ENCODE measurements around the gene OR51A2. TPM values are rescaled to one million over a fixed set of nuclear protein-coding genes. Genes with fewer than 3 reads are reported as not detected.
"Not testable (repeated sequence)": the region's sequence is repeated elsewhere in the genome, so short reads cannot be mapped to it uniquely, and the experiment has no call there.

OR51A2 gene, protein sequence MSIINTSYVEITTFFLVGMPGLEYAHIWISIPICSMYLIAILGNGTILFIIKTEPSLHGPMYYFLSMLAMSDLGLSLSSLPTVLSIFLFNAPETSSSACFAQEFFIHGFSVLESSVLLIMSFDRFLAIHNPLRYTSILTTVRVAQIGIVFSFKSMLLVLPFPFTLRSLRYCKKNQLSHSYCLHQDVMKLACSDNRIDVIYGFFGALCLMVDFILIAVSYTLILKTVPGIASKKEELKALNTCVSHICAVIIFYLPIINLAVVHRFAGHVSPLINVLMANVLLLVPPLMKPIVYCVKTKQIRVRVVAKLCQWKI
- polyA plus RNA-seq: not detected

DNA sequence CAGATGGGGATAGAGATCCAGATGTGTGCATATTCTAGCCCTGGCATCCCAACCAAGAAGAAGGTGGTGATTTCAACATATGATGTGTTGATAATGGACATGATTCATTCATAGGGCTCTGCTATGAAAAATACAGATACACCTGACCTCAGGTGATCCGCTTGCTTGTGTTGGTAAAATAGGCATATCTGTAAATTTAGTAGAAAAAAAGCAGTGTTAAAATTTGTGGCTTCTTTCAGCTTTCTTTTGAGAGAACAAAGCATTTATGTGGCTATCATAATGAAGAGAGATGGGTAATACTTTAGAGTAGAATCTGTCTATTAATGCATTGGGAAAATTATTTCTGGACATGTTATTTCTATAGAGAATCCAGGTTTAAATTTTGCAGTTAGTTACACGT lies at the start of gene OR51A2:
OR51A2 (minus strand) TSS at position 101 of the 400 bp plus-strand sequence; CDS start at position 101, 0 bp downstream.
- not testable (repeated sequence) for H3K36me3 ChIP-seq (ENCODE audit: control insufficient read depth in 2 of 2, insufficient read depth in 2 of 2, low read length in 1 of 2)
- 59 to 71% methylated on average over 2 of the region's 2 CpGs for WGBS, 2 donors

DNA sequence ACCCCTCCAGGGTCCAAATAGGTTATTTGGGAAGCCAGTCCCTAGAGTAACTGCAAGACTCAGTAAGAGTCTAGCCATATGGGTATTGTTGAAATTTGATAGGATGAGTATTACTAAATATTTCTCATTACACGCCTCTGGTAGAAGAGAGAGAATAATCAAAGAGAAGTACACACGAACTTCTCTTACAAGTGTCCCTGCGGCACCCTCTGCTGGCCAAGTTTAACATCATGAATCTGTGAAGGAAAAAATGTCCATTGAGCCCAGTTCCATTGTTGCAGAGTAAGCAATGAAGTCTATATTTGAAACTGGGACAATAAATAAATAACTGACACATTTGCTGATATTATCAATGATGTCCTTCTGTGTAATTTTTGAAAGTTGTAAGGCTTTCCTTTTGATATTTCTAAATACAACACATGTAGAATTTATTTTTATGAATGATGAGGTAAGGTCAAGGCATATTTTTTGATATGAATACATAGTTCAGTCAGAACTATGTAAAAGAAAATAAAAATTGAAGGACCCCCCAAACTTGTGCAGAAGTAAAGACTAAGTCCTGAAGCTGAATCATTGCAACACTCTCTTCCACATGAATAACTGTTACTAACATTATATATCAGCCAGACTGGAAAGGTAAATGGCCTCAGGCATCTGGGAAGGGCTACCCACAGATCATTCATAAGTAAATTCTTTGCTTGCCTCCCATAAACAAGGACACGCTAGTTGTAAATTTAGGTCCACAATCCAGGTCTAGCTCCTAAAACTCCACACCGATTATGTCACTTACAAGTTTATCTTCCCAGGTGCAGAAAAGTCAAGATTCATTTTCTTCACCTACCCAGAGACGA lies 49.1 kb upstream of the OR51A2 start:
- no peaks in the 10 kb centered on the region for H3K9me3 ChIP-seq (ENCODE audit: control insufficient read depth in 2 of 2, insufficient read depth in 1 of 2, low read depth in 1 of 2, low read length in 1 of 2)
- H3K27ac ChIP-seq (ENCODE audit: low read depth in 2 of 2, low read length in 1 of 2): no peak overlapping the region
- H3K27me3 ChIP-seq (ENCODE audit: control insufficient read depth in 1 of 2, insufficient read depth in 2 of 2, low read length in 2 of 2): no peaks in the 10 kb centered on the region
- H3K4me3 ChIP-seq (ENCODE audit: low read depth in 1 of 2, low read length in 2 of 2): no peak overlapping the region
- 31 to 38% methylated on average over 6 of the region's 6 CpGs for WGBS, 2 donors
- no peaks in the 10 kb centered on the region for H3K36me3 ChIP-seq (ENCODE audit: control insufficient read depth in 2 of 2, insufficient read depth in 2 of 2, low read length in 1 of 2)
- H3K4me1 ChIP-seq (ENCODE audit: control insufficient read depth in 2 of 2, insufficient read depth in 2 of 2, low read length in 1 of 2): no peaks in the 10 kb centered on the region

More for the DNA sequence above, at the start of gene OR51A2:
- H3K4me1 ChIP-seq (ENCODE audit: control insufficient read depth in 2 of 2, insufficient read depth in 2 of 2, low read length in 1 of 2); H3K4me3 ChIP-seq (ENCODE audit: low read depth in 1 of 2, low read length in 2 of 2); H3K27me3 ChIP-seq (ENCODE audit: control insufficient read depth in 1 of 2, insufficient read depth in 2 of 2, low read length in 2 of 2); H3K9me3 ChIP-seq (ENCODE audit: control insufficient read depth in 2 of 2, insufficient read depth in 1 of 2, low read depth in 1 of 2, low read length in 1 of 2); H3K27ac ChIP-seq (ENCODE audit: low read depth in 2 of 2, low read length in 1 of 2): not testable (repeated sequence)

DNA sequence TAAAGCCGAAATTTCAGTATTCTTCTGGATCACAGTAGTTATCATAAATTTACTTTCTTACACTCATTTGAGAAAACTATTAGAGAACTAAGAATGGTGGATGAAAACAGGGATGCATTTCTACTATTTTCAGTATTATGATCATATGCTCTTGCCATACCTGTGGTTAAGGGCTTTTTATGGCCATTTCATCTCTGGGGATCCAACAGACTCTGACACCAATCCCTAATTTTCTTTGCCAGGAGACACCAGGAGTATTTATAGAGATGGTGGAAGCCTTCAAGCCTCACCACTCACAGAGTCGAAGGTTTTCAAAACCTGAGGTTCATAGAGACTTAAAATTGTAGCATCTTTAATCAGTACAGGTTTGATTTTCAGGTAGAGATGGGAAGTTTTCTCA lies 39.0 kb upstream of the OR51A2 start, which contains the start of gene OR51L1:
OR51L1 (plus strand) TSS at position 301 of the 400 bp plus-strand sequence. CDS start 4,132 bp downstream, outside the sequence.
- no peaks in the 10 kb centered on the region for H3K27me3 ChIP-seq (ENCODE audit: control insufficient read depth in 1 of 2, insufficient read depth in 2 of 2, low read length in 2 of 2)
- no peaks in the 10 kb centered on the region for H3K9me3 ChIP-seq (ENCODE audit: control insufficient read depth in 2 of 2, insufficient read depth in 1 of 2, low read depth in 1 of 2, low read length in 1 of 2)
- no peaks in the 10 kb centered on the region for H3K36me3 ChIP-seq (ENCODE audit: control insufficient read depth in 2 of 2, insufficient read depth in 2 of 2, low read length in 1 of 2)
- 75 to 89% methylated on average over 2 of the region's 2 CpGs for WGBS, 2 donors
- no peak within 1 kb of the TSS for H3K27ac ChIP-seq (ENCODE audit: low read depth in 2 of 2, low read length in 1 of 2)
- H3K4me1 ChIP-seq (ENCODE audit: control insufficient read depth in 2 of 2, insufficient read depth in 2 of 2, low read length in 1 of 2): no peaks in the 10 kb centered on the region
- no peak within 1 kb of the TSS for H3K4me3 ChIP-seq (ENCODE audit: low read depth in 1 of 2, low read length in 2 of 2)

DNA sequence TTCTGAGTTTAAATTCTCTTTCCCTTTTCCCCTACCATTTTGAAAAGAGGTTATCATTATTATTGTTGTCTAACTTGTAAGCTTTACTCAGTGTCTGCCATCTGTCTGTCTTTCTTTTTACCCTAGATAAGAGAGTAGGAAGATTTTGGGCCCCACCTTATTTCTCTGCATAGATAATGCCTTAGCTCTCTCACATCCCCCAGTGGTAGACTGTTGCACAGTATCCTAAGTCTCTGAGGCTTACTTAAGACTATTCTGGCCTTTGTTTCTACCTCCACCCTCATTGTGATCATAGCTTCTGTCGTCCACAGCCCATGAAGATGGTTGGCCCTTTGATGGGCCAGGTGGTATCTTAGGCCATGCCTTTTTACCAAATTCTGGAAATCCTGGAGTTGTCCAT lies 35.5 kb upstream of the OR51A2 start:
- 36 to 78% methylated on average over 1 of the region's 1 CpG for WGBS, 2 donors
- no peak overlapping the region for H3K4me3 ChIP-seq (ENCODE audit: low read depth in 1 of 2, low read length in 2 of 2)
- H3K27ac ChIP-seq (ENCODE audit: low read depth in 2 of 2, low read length in 1 of 2): no peak overlapping the region

DNA sequence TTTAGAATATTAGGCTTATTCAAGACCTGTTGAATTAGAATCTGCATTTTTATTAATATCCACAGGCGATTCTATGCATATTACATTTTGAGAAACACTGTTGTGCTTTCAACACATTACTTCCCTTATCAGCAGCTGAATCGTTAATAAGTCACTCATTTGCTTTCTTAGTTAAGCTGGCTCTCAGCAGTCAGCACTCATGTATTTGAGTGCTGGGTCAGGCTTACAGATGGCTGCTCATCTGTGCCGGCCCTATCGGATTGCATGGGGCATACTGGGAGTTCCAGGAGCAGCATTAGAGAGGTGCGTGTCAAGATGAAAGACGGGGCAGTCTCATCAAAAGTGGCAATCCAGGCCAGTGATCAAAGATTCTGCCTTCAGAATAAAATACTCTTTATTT lies 28.3 kb upstream of the OR51A2 start:
- no peaks in the 10 kb centered on the region for H3K9me3 ChIP-seq (ENCODE audit: control insufficient read depth in 2 of 2, insufficient read depth in 1 of 2, low read depth in 1 of 2, low read length in 1 of 2)
- H3K36me3 ChIP-seq (ENCODE audit: control insufficient read depth in 2 of 2, insufficient read depth in 2 of 2, low read length in 1 of 2): no peaks in the 10 kb centered on the region
- no peak overlapping the region for H3K4me3 ChIP-seq (ENCODE audit: low read depth in 1 of 2, low read length in 2 of 2)
- 45 to 55% methylated on average over 6 of the region's 6 CpGs for WGBS, 2 donors
- H3K4me1 ChIP-seq (ENCODE audit: control insufficient read depth in 2 of 2, insufficient read depth in 2 of 2, low read length in 1 of 2): no peaks in the 10 kb centered on the region
- H3K27ac ChIP-seq (ENCODE audit: low read depth in 2 of 2, low read length in 1 of 2): no peak overlapping the region
- H3K27me3 ChIP-seq (ENCODE audit: control insufficient read depth in 1 of 2, insufficient read depth in 2 of 2, low read length in 2 of 2): no peaks in the 10 kb centered on the region

More for the DNA sequence above, 35.5 kb upstream of the OR51A2 start:
- H3K9me3 ChIP-seq (ENCODE audit: control insufficient read depth in 2 of 2, insufficient read depth in 1 of 2, low read depth in 1 of 2, low read length in 1 of 2): no peaks in the 10 kb centered on the region
- H3K27me3 ChIP-seq (ENCODE audit: control insufficient read depth in 1 of 2, insufficient read depth in 2 of 2, low read length in 2 of 2): no peaks in the 10 kb centered on the region
- H3K36me3 ChIP-seq (ENCODE audit: control insufficient read depth in 2 of 2, insufficient read depth in 2 of 2, low read length in 1 of 2): no peaks in the 10 kb centered on the region
- no peaks in the 10 kb centered on the region for H3K4me1 ChIP-seq (ENCODE audit: control insufficient read depth in 2 of 2, insufficient read depth in 2 of 2, low read length in 1 of 2)

DNA sequence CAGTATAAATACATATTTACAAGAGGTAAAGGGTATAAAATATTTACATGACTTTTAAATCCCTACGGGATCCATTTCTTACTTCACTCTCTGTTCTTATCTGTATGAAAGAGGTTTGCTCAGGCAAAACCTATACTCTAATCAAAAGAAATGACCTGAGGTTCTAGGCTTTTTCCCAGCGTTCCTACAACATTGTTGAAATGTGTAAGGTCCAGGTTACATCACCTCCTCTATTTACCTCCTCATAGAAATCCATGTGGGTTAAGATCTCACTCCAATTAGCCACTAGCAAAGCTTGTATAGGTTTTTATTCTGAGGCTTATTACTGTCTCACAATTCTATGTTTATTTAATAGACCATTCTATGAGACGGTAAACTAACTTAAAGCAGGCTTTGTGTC lies 27.2 kb upstream of the OR51A2 start:
- no peak overlapping the region for H3K4me3 ChIP-seq (ENCODE audit: low read depth in 1 of 2, low read length in 2 of 2)
- no peaks in the 10 kb centered on the region for H3K4me1 ChIP-seq (ENCODE audit: control insufficient read depth in 2 of 2, insufficient read depth in 2 of 2, low read length in 1 of 2)
- 49 to 57% methylated on average over 3 of the region's 3 CpGs for WGBS, 2 donors
- H3K36me3 ChIP-seq (ENCODE audit: control insufficient read depth in 2 of 2, insufficient read depth in 2 of 2, low read length in 1 of 2): no peaks in the 10 kb centered on the region
- H3K27me3 ChIP-seq (ENCODE audit: control insufficient read depth in 1 of 2, insufficient read depth in 2 of 2, low read length in 2 of 2): no peaks in the 10 kb centered on the region
- H3K27ac ChIP-seq (ENCODE audit: low read depth in 2 of 2, low read length in 1 of 2): no peak overlapping the region
- no peaks in the 10 kb centered on the region for H3K9me3 ChIP-seq (ENCODE audit: control insufficient read depth in 2 of 2, insufficient read depth in 1 of 2, low read depth in 1 of 2, low read length in 1 of 2)

DNA sequence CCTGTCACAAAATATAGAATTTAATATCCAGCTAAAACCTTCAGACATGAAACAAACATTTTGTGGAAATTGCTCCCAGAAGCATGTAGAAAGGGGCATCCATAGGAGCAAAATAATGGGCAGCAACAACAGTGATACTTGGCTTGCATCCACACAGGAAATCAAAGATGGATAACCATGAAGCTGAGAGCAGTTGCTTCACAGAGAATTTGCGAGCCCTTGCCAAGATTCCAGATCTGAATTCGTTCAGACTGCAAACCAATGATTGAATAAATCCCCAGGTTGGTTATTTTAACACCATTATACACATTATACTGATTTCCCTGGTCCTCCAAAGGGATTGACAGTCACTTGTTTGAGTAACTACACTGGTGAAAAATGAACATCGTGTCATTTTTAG lies 23.5 kb upstream of the OR51A2 start:
- Histone ChIP-seq H3K36me3 (ENCODE audit: control insufficient read depth in 2 of 2, insufficient read depth in 2 of 2, low read length in 1 of 2) (no peaks in the 10 kb centered on the region), H3K27me3 (ENCODE audit: control insufficient read depth in 1 of 2, insufficient read depth in 2 of 2, low read length in 2 of 2) (no peaks in the 10 kb centered on the region), H3K4me3 (ENCODE audit: low read depth in 1 of 2, low read length in 2 of 2) (no peak overlapping the region), H3K27ac (ENCODE audit: low read depth in 2 of 2, low read length in 1 of 2) (no peak overlapping the region), H3K9me3 (ENCODE audit: control insufficient read depth in 2 of 2, insufficient read depth in 1 of 2, low read depth in 1 of 2, low read length in 1 of 2) (no peaks in the 10 kb centered on the region), H3K4me1 (ENCODE audit: control insufficient read depth in 2 of 2, insufficient read depth in 2 of 2, low read length in 1 of 2) (no peaks in the 10 kb centered on the region)
- WGBS, 2 donors: 48 to 62% methylated on average over 3 of the region's 3 CpGs

DNA sequence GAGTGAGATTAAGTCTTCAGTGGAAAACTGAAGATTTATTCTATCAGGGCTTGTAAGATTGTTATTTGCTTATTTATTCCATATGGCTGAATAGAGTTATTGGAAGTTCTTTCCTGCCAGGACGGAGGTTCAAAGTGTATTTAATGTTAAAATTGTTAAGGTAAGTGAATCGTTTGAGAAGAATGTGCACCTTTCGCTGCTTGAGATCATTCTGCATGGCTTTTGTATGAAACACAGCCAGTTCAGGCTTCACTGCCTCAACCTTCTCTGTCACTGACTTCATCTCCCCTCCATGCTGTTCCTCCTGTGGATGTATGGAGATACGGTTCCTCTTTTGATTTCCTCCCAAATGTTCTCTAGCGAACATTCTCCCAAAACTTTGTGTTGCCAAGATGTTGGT lies 19.9 kb upstream of the OR51A2 start:
- no peaks in the 10 kb centered on the region for H3K27me3 ChIP-seq (ENCODE audit: control insufficient read depth in 1 of 2, insufficient read depth in 2 of 2, low read length in 2 of 2)
- no peak overlapping the region for H3K27ac ChIP-seq (ENCODE audit: low read depth in 2 of 2, low read length in 1 of 2)
- no peaks in the 10 kb centered on the region for H3K36me3 ChIP-seq (ENCODE audit: control insufficient read depth in 2 of 2, insufficient read depth in 2 of 2, low read length in 1 of 2)
- H3K9me3 ChIP-seq (ENCODE audit: control insufficient read depth in 2 of 2, insufficient read depth in 1 of 2, low read depth in 1 of 2, low read length in 1 of 2): no peaks in the 10 kb centered on the region
- H3K4me3 ChIP-seq (ENCODE audit: low read depth in 1 of 2, low read length in 2 of 2): no peak overlapping the region
- H3K4me1 ChIP-seq (ENCODE audit: control insufficient read depth in 2 of 2, insufficient read depth in 2 of 2, low read length in 1 of 2): no peaks in the 10 kb centered on the region
- WGBS, 2 donors: 79 to 84% methylated on average over 5 of the region's 5 CpGs

DNA sequence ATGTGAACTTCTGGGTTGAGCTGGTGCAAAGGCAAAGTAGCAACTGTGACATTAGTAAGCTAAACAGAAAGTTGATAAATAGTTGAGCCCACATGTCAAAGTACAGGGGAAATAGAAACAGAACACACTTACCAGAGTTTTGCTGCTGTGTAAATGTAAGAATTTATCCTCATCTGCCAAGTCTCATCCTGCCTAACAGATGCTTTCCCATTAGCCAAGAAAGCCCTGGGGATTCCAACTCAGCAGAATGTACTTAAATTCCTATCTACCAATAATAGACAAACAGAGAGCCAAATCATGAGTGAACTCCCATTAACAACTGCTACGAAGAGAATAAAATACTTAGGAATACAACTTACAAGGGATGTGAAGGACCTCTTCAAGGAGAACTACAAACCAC lies 7.3 kb upstream of the OR51A2 start:
- Histone ChIP-seq H3K36me3 (ENCODE audit: control insufficient read depth in 2 of 2, insufficient read depth in 2 of 2, low read length in 1 of 2) (no peaks in the 10 kb centered on the region), H3K4me1 (ENCODE audit: control insufficient read depth in 2 of 2, insufficient read depth in 2 of 2, low read length in 1 of 2) (no peaks in the 10 kb centered on the region), H3K27me3 (ENCODE audit: control insufficient read depth in 1 of 2, insufficient read depth in 2 of 2, low read length in 2 of 2) (no peaks in the 10 kb centered on the region), H3K27ac (ENCODE audit: low read depth in 2 of 2, low read length in 1 of 2) (no peak overlapping the region), H3K9me3 (ENCODE audit: control insufficient read depth in 2 of 2, insufficient read depth in 1 of 2, low read depth in 1 of 2, low read length in 1 of 2) (no peaks in the 10 kb centered on the region), H3K4me3 (ENCODE audit: low read depth in 1 of 2, low read length in 2 of 2) (no peak overlapping the region)
- 61 to 70% methylated on average over 1 of the region's 1 CpG for WGBS, 2 donors

Data from esophagus (tissue), 2 donors.